Measurements from ENCODE around the gene NOA1. TPM values are rescaled to one million over a fixed set of nuclear protein-coding genes. Genes with fewer than 3 reads are reported as not detected.

The NOA1 gene
- total RNA-seq: 10 to 100 TPM; 21.7 to 24.7 TPM

- peaks cover 51% of the 10 kb centered on the region for H3K4me1 Mint-ChIP-seq
- peak within 1 kb of the TSS; percentile 98 for H3K27ac Mint-ChIP-seq
- DNase-seq: peak; percentile 98
- POLR2A ChIA-PET: interaction anchor here (0.8 to 2.2 kb wide), 4 partner anchors 11 to 590 kb away, joined by 3 to 18 read pairs (median 4); partner anchors contain the start of genes AASDH and REST
- peak within 1 kb of the TSS; percentile 99 for H3K4me3 Mint-ChIP-seq
- no peaks in the 10 kb centered on the region for H3K27me3 Mint-ChIP-seq
- H3K9me3 Mint-ChIP-seq: peaks cover 10% of the 10 kb centered on the region
- CTCF ChIA-PET: interaction anchor here (0.9 to 2.8 kb wide), 7 partner anchors 11 to 541 kb away, joined by 4 to 10 read pairs (median 5); partner anchors contain the start of genes PAICS, PPAT and REST
- peaks cover 54% of the 10 kb centered on the region for H3K36me3 Mint-ChIP-seq (ENCODE audit: low read depth)
Observed at GRCh38 chr4:56977321-56978012, at the start of gene NOA1. Gene NOA1, minus strand, starts transcription at chr4:56977606. Its CDS starts 21 bp downstream, at chr4:56977585.

GRCh38 chr4:57023104-57023503 is 45.7 kb upstream of the NOA1 start:
- Mint-ChIP-seq H3K36me3 (ENCODE audit: low read depth) (peaks cover 71% of the 10 kb centered on the region), H3K4me3 (no peak overlapping the region), H3K27ac (no peak overlapping the region), H3K27me3 (no peaks in the 10 kb centered on the region), H3K4me1 (peaks cover 4% of the 10 kb centered on the region), H3K9me3 (no peaks in the 10 kb centered on the region)
- POLR2A ChIA-PET: no interaction called here
- CTCF ChIA-PET: no interaction called here
- no peak for DNase-seq

GRCh38 chr4:57020467-57021101 is 43.2 kb upstream of the NOA1 start:
- H3K27me3 Mint-ChIP-seq: no peaks in the 10 kb centered on the region
- ChIA-PET POLR2A (no interaction called here), CTCF (no interaction called here)
- peaks cover 3% of the 10 kb centered on the region for H3K4me1 Mint-ChIP-seq
- H3K9me3 Mint-ChIP-seq: no peaks in the 10 kb centered on the region
- peaks cover 70% of the 10 kb centered on the region for H3K36me3 Mint-ChIP-seq (ENCODE audit: low read depth)
- no peak overlapping the region for H3K27ac Mint-ChIP-seq
- no peak for DNase-seq
- H3K4me3 Mint-ChIP-seq: no peak overlapping the region

GRCh38 chr4:57018980-57019379 is 41.6 kb upstream of the NOA1 start:
- Mint-ChIP-seq H3K27ac (no peak overlapping the region), H3K4me1 (peaks cover 3% of the 10 kb centered on the region)
- CTCF ChIA-PET: interaction anchor here (1.1 kb wide), 1 partner anchor 24 kb away, joined by 3 read pairs; no protein-coding TSS in a partner anchor

GRCh38 chr4:57013543-57014120 is 36.2 kb upstream of the NOA1 start:
- peaks cover 47% of the 10 kb centered on the region for H3K36me3 Mint-ChIP-seq (ENCODE audit: low read depth)
- POLR2A ChIA-PET: no interaction called here
- H3K27ac Mint-ChIP-seq: no peak overlapping the region
- CTCF ChIA-PET: interaction anchor here (1.3 kb wide), 1 partner anchor 18 kb away, joined by 3 read pairs; no protein-coding TSS in a partner anchor
- H3K4me1 Mint-ChIP-seq: peaks cover 3% of the 10 kb centered on the region
- H3K9me3 Mint-ChIP-seq: no peaks in the 10 kb centered on the region
- H3K4me3 Mint-ChIP-seq: no peak overlapping the region
- DNase-seq: no peak
- H3K27me3 Mint-ChIP-seq: no peaks in the 10 kb centered on the region

More at GRCh38 chr4:57018980-57019379, 41.6 kb upstream of the NOA1 start:
- Mint-ChIP-seq H3K36me3 (ENCODE audit: low read depth) (peaks cover 62% of the 10 kb centered on the region), H3K4me3 (no peak overlapping the region), H3K27me3 (no peaks in the 10 kb centered on the region), H3K9me3 (no peaks in the 10 kb centered on the region)
- POLR2A ChIA-PET: no interaction called here
- no peak for DNase-seq

- ChIA-PET CTCF (no interaction called here), POLR2A (no interaction called here)
- H3K36me3 Mint-ChIP-seq (ENCODE audit: low read depth): peaks cover 52% of the 10 kb centered on the region
- no peak for DNase-seq
- no peaks in the 10 kb centered on the region for H3K9me3 Mint-ChIP-seq
- no peaks in the 10 kb centered on the region for H3K4me1 Mint-ChIP-seq
- no peak overlapping the region for H3K27ac Mint-ChIP-seq
- H3K27me3 Mint-ChIP-seq: no peaks in the 10 kb centered on the region
- no peak overlapping the region for H3K4me3 Mint-ChIP-seq
Observed at GRCh38 chr4:56999751-57000150, 22.3 kb upstream of the NOA1 start.

- Mint-ChIP-seq H3K4me3 (no peak overlapping the region), H3K27ac (no peak overlapping the region), H3K27me3 (no peaks in the 10 kb centered on the region), H3K36me3 (ENCODE audit: low read depth) (peaks cover 65% of the 10 kb centered on the region), H3K4me1 (peaks cover 7% of the 10 kb centered on the region), H3K9me3 (no peaks in the 10 kb centered on the region)
- ChIA-PET POLR2A (no interaction called here), CTCF (interaction anchor here (1.2 to 3.0 kb wide), 2 partner anchors 13 to 23 kb away, joined by 3 to 11 read pairs; no protein-coding TSS in a partner anchor)
- DNase-seq: no peak
Observed at GRCh38 chr4:56995525-56995924, 18.1 kb upstream of the NOA1 start.

GRCh38 chr4:56990109-56990905 is 12.9 kb upstream of the NOA1 start:
- Mint-ChIP-seq H3K36me3 (ENCODE audit: low read depth) (peaks cover 68% of the 10 kb centered on the region), H3K4me3 (no peak overlapping the region), H3K9me3 (no peaks in the 10 kb centered on the region), H3K27me3 (no peaks in the 10 kb centered on the region), H3K27ac (no peak overlapping the region), H3K4me1 (peaks cover 13% of the 10 kb centered on the region)
- POLR2A ChIA-PET: no interaction called here
- DNase-seq: no peak
- CTCF ChIA-PET: interaction anchor here (0.7 to 2.0 kb wide), 3 partner anchors 8 to 239 kb away, joined by 3 to 6 read pairs (median 5); partner anchors contain the start of gene POLR2B

- no peaks in the 10 kb centered on the region for H3K9me3 Mint-ChIP-seq
- H3K27me3 Mint-ChIP-seq: no peaks in the 10 kb centered on the region
- H3K27ac Mint-ChIP-seq: no peak overlapping the region
- H3K4me3 Mint-ChIP-seq: no peak overlapping the region
- H3K4me1 Mint-ChIP-seq: peaks cover 19% of the 10 kb centered on the region
- no peak for DNase-seq
- CTCF ChIA-PET: interaction anchor here (2.4 kb wide), 1 partner anchor 11 kb away, joined by 9 read pairs; no protein-coding TSS in a partner anchor
- peaks cover 59% of the 10 kb centered on the region for H3K36me3 Mint-ChIP-seq (ENCODE audit: low read depth)
- POLR2A ChIA-PET: no interaction called here
Observed at GRCh38 chr4:56986952-56987351, 9.5 kb upstream of the NOA1 start.

- Mint-ChIP-seq H3K27ac (no peak overlapping the region), H3K27me3 (no peaks in the 10 kb centered on the region), H3K36me3 (ENCODE audit: low read depth) (peaks cover 60% of the 10 kb centered on the region), H3K4me1 (peaks cover 25% of the 10 kb centered on the region), H3K9me3 (no peaks in the 10 kb centered on the region), H3K4me3 (no peak overlapping the region)
- ChIA-PET CTCF (no interaction called here), POLR2A (no interaction called here)
- no peak for DNase-seq
Observed at GRCh38 chr4:56986192-56986591, 8.8 kb upstream of the NOA1 start.

GRCh38 chr4:56981795-56982201 is 4.4 kb upstream of the NOA1 start:
- CTCF ChIA-PET: interaction anchor here (1.1 to 1.3 kb wide), 2 partner anchors 9 to 21 kb away, joined by 6 read pairs; no protein-coding TSS in a partner anchor
- Mint-ChIP-seq H3K27me3 (no peaks in the 10 kb centered on the region), H3K9me3 (no peaks in the 10 kb centered on the region), H3K4me3 (peak overlapping the region; percentile 99), H3K36me3 (ENCODE audit: low read depth) (peaks cover 48% of the 10 kb centered on the region), H3K27ac (peak overlapping the region; percentile 27), H3K4me1 (peaks cover 35% of the 10 kb centered on the region)
- POLR2A ChIA-PET: no interaction called here
- no peak for DNase-seq

- POLR2A ChIA-PET: interaction anchor here (0.6 kb wide), 1 partner anchor 592 kb away, joined by 3 read pairs; the partner anchor contains the start of gene AASDH
- H3K9me3 Mint-ChIP-seq: no peaks in the 10 kb centered on the region
- H3K36me3 Mint-ChIP-seq (ENCODE audit: low read depth): peaks cover 47% of the 10 kb centered on the region
- peak; percentile 58 for DNase-seq
- CTCF ChIA-PET: interaction anchor here (0.6 to 1.3 kb wide), 4 partner anchors 9 to 185 kb away, joined by 3 to 4 read pairs (median 3); no protein-coding TSS in a partner anchor
- peak overlapping the region; percentile 98 for H3K27ac Mint-ChIP-seq
- H3K4me3 Mint-ChIP-seq: peak overlapping the region; percentile 99
- no peaks in the 10 kb centered on the region for H3K27me3 Mint-ChIP-seq
- H3K4me1 Mint-ChIP-seq: peaks cover 42% of the 10 kb centered on the region
Observed at GRCh38 chr4:56979421-56980072, 2.1 kb upstream of the NOA1 start.

Data from activated CD4-positive, alpha-beta T cell treated with anti-CD3 and anti-CD28 coated beads, Interleukin-2, amount 10 ng/mL, durations not matched to agents 7 days and 5 days (primary cell).